Keratinocyte (primary cell): Measurements from ENCODE around the gene GYS1.

Experiments used
- EZH2 ChIP-seq: IDR thresholded peaks from one replicate; pipeline ENCODE4 v1.6.1; 2012; ENCODE audit warnings: inconsistent platforms, mild to moderate bottlenecking, low read length, moderate library complexity
- TF ChIP-seq, protein P1 (sequence below), 3 experiments: IDR thresholded peaks in 1 of 3; conservative IDR thresholded peaks in 1 of 3; optimal IDR thresholded peaks in 1 of 3; 2 replicates in 2 of 3; 3 replicates in 1 of 3; pipeline versions ENCODE3 to v1.5.1; 2011; ENCODE audit warnings: low read length in 3 of 3, mild to moderate bottlenecking in 3 of 3, moderate library complexity in 2 of 3, control low read depth in 1 of 3, inconsistent platforms in 1 of 3; ENCODE audit not compliant: insufficient read depth in 2 of 3; ENCODE audit errors: extremely low read depth in 1 of 3

DNA sequence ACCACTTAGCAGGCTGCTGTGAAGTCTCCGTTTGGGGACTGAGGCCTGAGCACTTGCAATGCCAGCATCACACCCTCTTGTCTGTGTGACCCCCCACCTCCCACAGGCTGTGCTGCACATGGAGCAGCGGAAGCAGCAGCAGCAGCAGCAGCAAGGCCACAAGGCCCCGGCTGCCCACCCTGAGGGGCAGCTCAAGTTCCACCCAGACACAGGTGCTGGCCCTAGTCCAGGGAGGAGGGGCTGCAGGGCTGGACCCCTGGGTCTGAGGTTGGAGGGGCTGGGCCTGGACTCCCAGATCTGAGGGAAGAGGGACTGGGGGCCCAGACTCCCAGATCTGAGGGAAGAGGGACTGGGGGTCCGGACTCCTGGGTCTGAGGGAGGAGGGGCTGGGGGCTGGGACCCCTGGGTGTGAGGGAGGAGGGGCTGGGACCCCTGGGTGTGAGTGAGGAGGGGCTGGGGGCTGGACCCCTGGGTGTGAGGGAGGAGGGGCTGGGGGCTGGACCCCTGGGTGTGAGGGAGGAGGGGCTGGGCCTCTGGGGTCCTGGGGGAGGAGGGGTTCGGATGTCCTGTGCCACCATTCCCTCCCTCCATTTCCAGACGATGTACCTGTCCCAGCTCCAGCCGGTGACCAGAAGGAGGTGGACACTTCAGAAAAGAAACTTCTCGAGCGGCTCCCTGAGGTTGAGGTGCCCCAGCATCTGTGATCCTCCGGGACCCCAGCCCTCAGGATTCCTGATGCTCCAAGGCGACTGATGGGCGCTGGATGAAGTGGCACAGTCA is 71.2 kb downstream of the GYS1 start:
- TF ChIP-seq, protein P1, sequence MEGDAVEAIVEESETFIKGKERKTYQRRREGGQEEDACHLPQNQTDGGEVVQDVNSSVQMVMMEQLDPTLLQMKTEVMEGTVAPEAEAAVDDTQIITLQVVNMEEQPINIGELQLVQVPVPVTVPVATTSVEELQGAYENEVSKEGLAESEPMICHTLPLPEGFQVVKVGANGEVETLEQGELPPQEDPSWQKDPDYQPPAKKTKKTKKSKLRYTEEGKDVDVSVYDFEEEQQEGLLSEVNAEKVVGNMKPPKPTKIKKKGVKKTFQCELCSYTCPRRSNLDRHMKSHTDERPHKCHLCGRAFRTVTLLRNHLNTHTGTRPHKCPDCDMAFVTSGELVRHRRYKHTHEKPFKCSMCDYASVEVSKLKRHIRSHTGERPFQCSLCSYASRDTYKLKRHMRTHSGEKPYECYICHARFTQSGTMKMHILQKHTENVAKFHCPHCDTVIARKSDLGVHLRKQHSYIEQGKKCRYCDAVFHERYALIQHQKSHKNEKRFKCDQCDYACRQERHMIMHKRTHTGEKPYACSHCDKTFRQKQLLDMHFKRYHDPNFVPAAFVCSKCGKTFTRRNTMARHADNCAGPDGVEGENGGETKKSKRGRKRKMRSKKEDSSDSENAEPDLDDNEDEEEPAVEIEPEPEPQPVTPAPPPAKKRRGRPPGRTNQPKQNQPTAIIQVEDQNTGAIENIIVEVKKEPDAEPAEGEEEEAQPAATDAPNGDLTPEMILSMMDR (optimal IDR thresholded peaks at IDR 0.05 in 1 of 3, IDR thresholded peaks at IDR 0.05 in 1 of 3, conservative IDR thresholded peaks at IDR 0.05 in 1 of 3; ENCODE audit: extremely low read depth in 1 of 3, insufficient read depth in 2 of 3, low read length in 3 of 3): no peak
- no peak for TF ChIP-seq EZH2
